Stimulated activated CD4-positive, alpha-beta T cell treated with anti-CD3 and anti-CD28 coated beads, TNF-alpha, amount 100 ng/mL, for 24 hours (primary cell): ENCODE data around the gene ABL1.
"Not testable (repeated sequence)": the region's sequence is repeated elsewhere in the genome, so short reads cannot be mapped to it uniquely, and the experiment has no call there.

Experiments
- DNase-seq, 3 experiments: peaks; one replicate each; pipeline ENCODE4 v3.0.0-alpha.2; 2020; ENCODE audit warnings: low read depth in 3 of 3

The ABL1 gene

GRCh38 chr9:130903194-130904069, 68.4 kb downstream of the ABL1 start:
- no peak for DNase-seq

GRCh38 chr9:130904070-130905044, 69.3 kb downstream of the ABL1 start:
- no peak for DNase-seq

GRCh38 chr9:130905125-130905901, 70.3 kb downstream of the ABL1 start:
- DNase-seq = no peak

DNA sequence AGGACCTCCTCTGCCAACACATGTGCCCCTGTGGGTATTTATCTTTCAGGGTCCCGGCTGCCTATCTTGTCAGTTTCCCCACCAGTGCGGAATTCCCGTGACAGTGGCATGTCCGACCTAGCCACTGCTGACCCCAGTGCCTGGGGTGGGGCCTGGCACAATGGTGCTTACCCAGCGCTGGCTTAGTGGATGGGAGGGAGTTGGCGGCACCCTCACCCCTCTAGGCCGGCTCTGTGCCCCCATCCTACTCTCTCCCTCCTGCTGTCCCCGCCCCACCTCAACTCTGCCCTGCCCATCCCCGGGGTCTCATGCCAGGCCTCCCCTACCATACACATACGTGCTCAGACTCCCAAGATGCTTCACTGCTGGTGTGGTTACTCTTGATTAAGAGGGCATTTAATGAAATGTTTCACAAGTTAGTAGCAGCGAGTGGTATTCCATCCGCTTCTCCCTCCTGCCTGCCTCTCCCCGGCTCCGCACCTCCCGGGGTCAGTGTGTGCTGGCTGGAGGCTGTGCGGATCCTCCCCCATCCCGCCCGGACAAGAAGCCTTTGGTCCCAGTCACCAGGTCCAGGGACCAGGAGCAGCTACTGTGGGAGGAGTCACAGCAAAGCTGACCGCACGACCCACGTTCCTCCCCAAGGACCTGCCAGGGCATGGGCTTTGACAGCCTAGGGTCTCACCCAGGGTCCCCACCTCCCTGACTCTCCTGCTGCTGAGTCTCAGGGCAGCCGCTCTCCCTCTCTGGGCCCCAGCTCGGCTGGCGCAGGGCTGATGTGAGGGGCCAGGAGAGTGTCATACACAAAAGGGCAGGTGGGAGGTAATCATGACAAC, 71.1 kb downstream of the ABL1 start:
- no peak for DNase-seq

DNA sequence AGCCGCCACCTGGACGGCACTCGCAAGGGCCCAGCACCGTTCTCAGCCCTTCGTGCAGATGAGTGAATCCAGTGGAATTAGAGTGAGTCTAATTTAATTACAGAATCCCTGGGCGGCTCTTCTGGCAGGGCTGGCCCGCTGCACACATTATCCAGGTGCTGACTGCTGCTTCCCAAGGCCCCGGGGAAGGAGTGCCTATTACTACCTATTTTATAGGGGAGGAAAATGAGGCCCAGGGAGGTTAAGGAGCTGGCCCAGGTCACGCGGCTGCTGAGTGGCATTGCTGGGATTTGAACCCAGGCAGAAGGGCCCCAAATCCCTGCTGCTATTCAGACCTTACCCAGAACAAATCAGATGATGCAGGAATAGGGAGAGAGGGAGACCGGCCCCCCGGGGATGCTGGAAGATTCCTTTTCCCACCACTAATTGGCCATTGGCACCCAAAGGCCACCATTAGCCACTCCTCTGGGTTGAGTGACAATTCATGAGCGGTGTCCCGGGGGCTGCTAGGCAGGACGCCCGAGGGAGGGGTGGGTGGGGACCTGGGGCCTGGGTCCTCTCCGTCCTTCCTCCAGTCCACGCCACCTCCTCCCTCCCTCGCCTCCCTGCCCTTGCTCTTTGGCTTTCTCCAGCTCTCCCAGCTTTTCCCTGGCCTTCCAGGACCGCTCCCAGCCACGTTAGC, 71.8 kb downstream of the ABL1 start:
- no peak for DNase-seq

DNA sequence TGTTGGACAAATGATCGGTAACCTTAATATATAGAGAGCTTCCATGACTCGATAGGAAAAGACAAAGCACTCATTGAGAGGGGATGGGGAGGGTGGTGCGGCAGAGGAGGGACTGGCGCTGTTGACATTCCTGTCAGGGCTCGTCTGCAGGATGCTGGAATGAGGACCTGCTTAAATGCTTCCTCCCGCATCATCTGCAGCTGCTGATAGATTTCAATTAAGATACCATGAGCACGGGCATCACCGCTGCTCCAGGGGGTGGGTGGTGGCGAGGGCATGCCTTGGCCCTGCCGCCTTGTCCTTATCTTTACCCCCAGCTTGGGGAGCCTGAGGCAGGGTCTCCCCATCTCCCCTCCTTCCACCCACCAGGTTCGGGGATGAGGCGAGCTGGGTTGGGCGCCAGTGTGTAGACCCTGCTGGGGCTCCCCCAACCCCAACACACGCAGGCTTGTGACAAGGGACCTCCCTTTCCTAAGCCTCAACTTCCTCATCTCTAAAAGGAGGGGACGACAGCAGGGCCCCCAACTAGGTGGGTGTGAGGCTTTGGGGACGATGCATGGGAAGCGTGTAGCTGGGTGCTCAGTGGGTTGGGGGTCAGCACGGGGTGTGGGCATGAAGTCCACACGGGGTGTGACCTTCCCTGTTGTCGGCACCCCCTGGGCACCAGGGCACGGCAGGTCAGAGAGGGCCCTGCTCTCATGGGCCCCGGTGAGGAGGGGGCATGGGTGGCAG, 73.3 kb downstream of the ABL1 start:
- DNase-seq = no peak

DNA sequence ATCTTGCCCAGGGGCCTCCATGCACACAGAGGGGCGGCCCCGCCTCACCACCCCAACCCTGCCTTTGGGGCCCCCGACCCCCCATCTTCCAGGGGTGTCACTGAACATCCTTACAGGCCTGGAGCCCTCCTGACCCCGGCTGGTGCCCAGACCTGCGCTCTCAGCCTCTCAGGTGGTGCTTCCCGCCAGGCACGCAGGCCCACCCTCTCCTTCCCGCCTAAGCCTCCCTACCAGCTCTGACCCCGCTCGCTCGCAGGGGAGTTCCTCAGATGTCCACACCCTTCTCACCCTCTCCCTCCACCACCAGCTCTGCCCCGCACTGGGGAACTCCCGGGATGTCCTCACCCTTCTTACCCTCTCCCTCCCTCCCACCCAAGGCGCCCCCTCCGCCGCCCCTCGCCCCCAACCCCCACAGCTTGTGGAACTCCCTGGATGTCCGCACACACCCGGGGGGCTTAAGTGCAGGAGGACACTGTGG, 73.9 kb downstream of the ABL1 start:
- DNase-seq = no peak

GRCh38 chr9:130910041-130910440, 75.0 kb downstream of the ABL1 start:
- not testable (repeated sequence) for DNase-seq

DNA sequence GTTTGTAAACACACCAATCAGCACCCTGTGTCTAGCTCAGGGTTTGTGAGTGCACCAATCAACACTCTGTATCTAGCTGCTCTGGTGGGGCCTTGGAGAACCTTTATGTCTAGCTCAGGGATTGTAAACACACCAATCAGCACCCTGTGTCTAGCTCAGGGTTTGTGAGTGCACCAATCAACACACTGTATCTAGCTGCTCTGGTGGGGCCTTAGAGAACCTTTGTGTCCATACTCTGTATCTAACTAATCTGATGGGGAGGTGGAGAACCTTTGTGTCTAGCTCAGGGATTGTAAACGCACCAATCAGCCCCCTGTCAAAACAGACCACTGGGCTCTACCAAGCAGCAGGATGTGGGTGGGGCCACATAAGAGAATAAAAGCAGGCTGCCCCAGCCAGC, 75.6 kb downstream of the ABL1 start:
- not testable (repeated sequence) for DNase-seq

DNA sequence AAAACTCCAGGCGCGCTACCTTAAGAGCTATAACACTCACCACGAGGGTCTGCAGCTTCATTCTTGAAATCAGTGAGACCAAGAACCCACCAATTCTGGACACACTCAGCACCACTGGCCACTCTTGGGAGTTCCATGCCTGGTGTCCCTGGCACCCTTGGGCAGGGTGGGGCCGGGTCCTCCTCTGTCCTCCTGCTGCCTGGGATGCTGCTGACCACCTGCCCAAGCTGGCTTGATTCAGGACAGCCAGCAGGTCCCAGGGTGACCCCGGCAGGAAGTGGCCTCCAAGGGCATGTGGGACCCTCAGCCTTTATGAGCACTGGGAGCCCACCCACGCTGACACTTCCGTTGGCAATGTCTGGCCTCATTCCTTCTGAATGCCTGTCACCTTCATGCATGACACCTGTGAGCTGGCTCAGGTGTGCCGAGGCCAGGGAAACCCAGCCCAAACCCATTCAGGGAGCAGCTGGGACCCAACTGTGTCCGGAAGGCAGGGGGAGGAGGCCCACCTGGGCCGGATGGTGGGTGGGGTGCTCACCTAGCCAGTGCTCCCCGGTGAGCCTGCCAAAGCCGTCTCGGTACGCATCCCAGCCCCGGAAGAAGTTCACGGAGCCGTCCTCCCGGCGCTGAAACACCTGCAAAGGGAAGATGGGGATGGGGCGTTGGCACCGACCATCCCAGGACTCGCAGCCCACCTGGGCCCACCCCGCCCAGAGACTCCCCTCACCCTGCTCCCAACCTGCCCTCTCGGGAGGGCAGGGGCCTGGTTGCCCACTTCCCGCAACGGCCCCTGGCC, 76.4 kb downstream of the ABL1 start:
- no peak for DNase-seq

- DNase-seq = no peak
These were observed 78.0 kb downstream of the ABL1 start for GRCh38 chr9:130912932-130913598.

DNA sequence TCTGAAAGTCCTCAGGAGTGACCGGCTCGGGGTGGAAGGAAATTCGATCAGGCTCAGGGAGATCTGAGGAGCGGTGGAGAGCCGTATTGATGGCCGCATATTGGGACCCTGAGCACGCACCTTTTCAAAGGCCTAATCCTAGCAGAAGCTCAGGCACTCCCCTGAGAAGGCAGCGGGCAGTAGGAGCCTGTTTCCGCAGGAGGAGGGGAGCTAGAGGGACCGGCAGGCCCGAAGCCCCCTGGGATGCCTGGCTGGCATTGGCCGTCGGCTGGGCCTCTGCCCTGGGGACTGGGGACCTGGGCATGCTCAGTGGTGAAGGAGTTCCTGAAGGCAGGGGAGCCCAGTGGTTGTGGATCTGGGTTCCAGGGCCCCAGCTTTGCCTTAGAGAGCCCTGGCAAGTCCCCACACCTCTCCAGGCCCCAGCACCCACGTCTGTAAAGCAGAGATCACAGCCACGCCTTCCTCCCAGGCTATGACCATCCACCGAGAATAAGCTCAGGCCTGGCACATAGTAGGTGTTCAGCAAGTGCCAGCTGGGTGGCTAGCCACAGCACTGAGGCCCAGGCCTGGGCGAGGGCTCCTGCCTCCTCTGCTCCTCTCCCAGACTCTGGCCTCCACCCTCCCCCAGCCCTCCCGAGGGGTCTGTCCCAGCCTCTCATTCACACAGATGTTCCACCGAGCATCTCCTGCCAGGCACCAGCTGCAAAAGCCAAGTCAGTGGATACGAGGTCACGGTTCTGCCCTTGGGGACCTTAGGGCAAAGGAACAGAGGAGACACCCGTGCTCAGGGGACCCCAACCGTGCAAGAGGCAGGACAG, 78.8 kb downstream of the ABL1 start:
- DNase-seq = no peak

- DNase-seq = no peak
These were observed 79.5 kb downstream of the ABL1 start for GRCh38 chr9:130914417-130915095.

DNA sequence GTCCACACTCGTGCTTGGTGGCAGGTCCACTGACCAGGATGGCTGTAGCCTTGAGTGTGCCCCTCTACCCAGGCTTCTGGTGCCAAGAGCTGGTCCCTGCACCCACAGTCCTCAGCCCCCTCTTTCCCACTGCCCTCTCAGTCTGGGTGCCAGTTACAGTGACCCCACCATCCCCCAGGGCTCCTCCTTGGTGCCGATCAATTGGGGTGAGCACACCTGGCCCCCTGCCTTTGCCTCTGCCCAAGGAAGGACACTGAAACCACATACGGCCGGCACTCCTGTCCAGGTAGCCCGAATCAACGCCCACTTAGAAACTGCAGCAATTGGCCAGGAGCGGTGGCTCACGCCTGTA, 80.0 kb downstream of the ABL1 start:
- DNase-seq = no peak

GRCh38 chr9:130917168-130917960, 82.3 kb downstream of the ABL1 start:
- no peak for DNase-seq
